ENCODE measurements around the gene ACACB. TPM values are rescaled to one million over a fixed set of nuclear protein-coding genes. Genes with fewer than 3 reads are reported as not detected.
A peak's percentile ranks its signal among the peaks of the same experiment; 100 is the strongest.

Gene ACACB
- total RNA-seq, 1 donor: 3.9 TPM

DNA sequence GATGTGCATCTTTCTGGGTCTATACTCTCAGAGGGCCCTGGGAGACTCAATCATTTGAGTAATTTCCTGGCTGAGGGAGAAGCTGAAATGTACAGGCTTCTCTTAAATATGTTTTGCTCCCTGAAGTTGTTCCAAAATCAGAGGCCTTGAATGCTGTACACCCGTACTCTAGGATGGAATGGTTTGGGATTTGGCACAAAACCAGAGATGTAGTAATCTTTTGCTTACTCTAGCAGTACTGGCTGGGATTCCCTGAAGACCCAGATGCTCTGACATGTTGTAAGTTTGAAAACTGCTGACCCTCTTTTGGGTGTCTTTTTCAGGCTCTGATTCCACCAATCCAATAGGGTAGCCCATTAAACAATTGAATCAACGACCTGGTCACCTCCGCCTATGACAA, 10.4 kb downstream of the ACACB start:
- DNase-seq (ENCODE audit: low read depth): peak; percentile 19
- TF ChIP-seq CTCF (IDR thresholded peaks at IDR 0.05; ENCODE audit: insufficient read depth, low read depth, low read length): no peak
- H3K4me3 ChIP-seq (ENCODE audit: low read depth, low read length): no peak overlapping the region

DNA sequence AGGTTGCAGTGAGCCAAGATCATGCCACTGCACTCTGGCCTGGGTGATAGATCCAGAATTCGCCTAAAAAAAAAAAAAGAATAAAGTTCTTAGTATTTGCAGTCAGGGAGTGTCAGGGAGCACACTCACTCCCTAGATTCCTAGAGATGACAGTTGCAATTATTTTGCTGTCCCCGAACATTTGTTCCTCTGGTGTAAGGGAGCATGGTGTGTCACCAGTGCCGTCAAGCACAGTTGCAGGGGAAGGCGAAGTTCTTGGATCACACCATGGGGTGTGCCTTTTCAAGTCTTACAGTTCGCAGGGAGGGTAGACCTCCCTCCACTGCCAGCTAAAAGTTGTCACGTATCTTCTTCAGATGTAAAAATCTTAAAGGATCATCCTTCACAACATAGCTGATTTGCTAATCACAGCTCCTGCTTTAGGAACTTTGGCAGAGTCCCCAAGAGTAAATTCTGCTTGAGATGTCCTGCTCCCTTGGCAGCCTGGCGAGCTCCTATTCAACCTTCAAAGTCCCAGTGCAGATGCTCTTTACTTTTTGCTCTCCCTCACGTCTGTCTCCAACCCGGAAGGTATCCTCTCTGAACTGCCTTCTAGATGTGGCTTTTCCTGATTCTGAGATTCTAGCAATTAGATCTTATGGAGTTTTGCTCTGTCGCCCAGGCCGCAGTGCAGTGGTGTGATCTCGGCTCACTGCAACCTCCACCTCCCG, 11.3 kb downstream of the ACACB start:
- DNase-seq (ENCODE audit: low read depth): no peak
- no peak overlapping the region for H3K4me3 ChIP-seq (ENCODE audit: low read depth, low read length)
- no peak for TF ChIP-seq CTCF (IDR thresholded peaks at IDR 0.05; ENCODE audit: insufficient read depth, low read depth, low read length)

DNA sequence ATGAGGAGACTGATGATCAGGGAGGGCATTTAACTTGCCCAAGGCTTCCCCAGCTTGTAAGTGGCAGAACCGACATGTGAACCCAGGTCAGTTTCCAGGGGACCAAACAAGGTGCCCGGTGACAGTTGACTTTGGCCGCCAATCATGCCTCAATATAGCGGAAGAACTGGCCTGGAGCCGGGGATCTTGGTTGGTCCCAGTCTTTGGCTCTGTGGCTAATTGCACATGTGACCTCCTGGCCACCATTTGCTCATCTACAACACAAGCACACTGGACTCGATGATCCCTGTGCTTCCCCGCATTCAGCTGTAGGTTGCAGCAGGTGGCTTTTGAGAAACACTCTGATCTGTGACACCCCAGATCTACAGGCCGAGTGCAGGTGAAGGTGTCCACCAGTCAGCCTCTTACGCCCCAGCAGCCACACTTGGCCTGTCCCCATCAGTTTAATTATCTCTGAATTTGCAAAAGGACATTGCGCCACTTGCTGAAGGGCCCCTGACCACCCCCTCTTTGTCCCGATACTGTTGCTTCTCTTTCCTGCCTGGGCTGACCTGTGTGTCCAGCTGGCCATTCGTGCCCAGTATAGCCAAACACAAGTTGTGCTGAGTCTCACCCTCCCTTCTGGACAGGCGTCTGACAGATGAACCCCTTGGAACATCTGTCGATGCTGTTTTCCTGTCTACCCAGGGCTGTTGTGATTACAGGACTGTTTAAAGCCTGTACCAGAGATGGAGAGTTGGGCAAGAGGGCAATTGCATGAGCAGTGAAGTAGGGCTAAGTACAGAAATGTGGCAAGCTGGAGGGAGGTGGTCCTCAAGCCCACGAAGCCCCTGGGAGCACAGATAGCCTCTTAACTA, 14.1 kb downstream of the ACACB start:
- DNase-seq (ENCODE audit: low read depth): no peak
- no peak for TF ChIP-seq CTCF (IDR thresholded peaks at IDR 0.05; ENCODE audit: insufficient read depth, low read depth, low read length)
- no peak overlapping the region for H3K4me3 ChIP-seq (ENCODE audit: low read depth, low read length)

DNA sequence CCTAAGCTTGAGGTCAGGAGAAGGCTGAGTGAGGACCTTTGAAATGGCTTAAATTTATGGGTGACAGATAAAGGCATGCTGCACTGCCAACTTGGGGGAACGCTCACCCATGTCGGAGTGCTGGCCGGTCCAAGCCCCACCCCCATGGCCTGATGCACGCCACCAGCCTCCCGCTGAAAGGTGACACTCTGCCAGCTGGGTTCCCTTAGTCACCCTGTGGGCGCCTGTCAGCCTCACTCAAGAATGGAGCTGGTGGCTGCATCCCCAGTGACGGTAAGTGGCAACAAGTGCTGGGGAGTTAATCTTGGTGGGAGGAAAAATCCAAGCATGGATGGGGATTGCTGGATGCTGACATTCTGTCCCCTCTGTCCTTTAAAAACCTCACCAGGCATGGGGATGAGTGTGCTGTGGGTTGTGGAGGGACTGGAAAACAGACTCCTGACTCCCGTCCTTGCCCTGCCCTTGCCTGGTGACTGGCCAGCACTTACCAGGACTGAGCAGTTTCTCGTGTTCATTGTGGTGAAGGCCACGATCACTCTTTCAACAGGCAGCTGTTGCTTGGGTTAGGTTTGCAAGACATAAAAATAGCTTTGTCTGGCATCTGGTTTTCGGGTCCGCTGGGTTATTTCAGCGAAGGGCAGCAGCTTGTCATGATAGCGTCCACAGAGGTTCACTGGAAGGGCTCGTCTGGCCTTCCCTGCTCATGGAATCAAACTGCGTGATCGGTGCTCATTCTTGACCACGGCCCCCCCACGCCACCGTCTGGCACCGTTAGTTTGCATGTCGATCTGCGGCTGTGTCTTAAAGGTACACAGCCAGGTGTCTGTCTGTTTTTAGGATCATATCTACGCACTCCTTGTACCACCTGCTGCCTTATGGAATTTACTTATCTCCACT, 15.0 kb downstream of the ACACB start:
- DNase-seq (ENCODE audit: low read depth): no peak

GRCh38 chr12:109134186-109134917, 18.0 kb downstream of the ACACB start:
- peak; percentile 65 for TF ChIP-seq CTCF (IDR thresholded peaks at IDR 0.05; ENCODE audit: insufficient read depth, low read depth, low read length)
- DNase-seq (ENCODE audit: low read depth): peak; percentile 56
- H3K4me3 ChIP-seq (ENCODE audit: low read depth, low read length): no peak overlapping the region

More for the DNA sequence above, 15.0 kb downstream of the ACACB start:
- H3K4me3 ChIP-seq (ENCODE audit: low read depth, low read length): no peak overlapping the region
- TF ChIP-seq CTCF (IDR thresholded peaks at IDR 0.05; ENCODE audit: insufficient read depth, low read depth, low read length): no peak

- DNase-seq (ENCODE audit: low read depth): no peak
- no peak overlapping the region for H3K4me3 ChIP-seq (ENCODE audit: low read depth, low read length)
- no peak for TF ChIP-seq CTCF (IDR thresholded peaks at IDR 0.05; ENCODE audit: insufficient read depth, low read depth, low read length)
Observed at GRCh38 chr12:109137055-109137454, 20.7 kb downstream of the ACACB start.
